HL-60 (cell line): ENCODE measurements around the gene TRAPPC1.

Source experiments
- DNase-seq, 2 experiments: peaks; one replicate each; pipeline ENCODE4 v3.0.0-alpha.2; 2010 to 2020; ENCODE audit warnings: low read depth in 1 of 2, low spot score in 1 of 2
- H3K27ac ChIP-seq: fragments of 250-450 bp; sonication (Bioruptor Pico); replicated peaks from 2 replicates; pipeline ENCODE4 v1.5.1; 2020; ENCODE audit warnings: mild to moderate bottlenecking, moderate library complexity
- H3K27me3 ChIP-seq: fragments of 250-450 bp; sonication (Bioruptor Pico); 2 replicates; pipeline ENCODE4 v1.5.1; 2021; ENCODE audit warnings: mild to moderate bottlenecking, moderate library complexity; ENCODE audit not compliant: insufficient read depth, poor library complexity, severe bottlenecking
- H3K4me3 ChIP-seq: replicated peaks from 2 replicates; pipeline ENCODE4 v1.5.1; 2011; ENCODE audit warnings: mild to moderate bottlenecking, control low read depth, low read length; ENCODE audit not compliant: insufficient read depth
- CTCF ChIP-seq: IDR thresholded peaks from one replicate; pipeline ENCODE4 v1.5.1; 2011; ENCODE audit warnings: low read length, control low read depth, inconsistent platforms; ENCODE audit not compliant: insufficient read depth
- GABPA ChIP-seq: IDR thresholded peaks from 2 replicates; pipeline ENCODE4 v1.6.1; 2012; ENCODE audit warnings: low read depth
- POLR2AphosphoS5 ChIP-seq: IDR thresholded peaks from 2 replicates; pipeline ENCODE4 v1.6.1; 2012; ENCODE audit warnings: low read depth
- REST ChIP-seq: IDR thresholded peaks from 2 replicates; pipeline ENCODE4 v1.6.1; 2012; ENCODE audit warnings: low read depth; ENCODE audit not compliant: insufficient replicate concordance
- SPI1 ChIP-seq: IDR thresholded peaks from 2 replicates; pipeline ENCODE4 v1.6.1; 2012; ENCODE audit warnings: low read depth, mild to moderate bottlenecking, borderline replicate concordance

The TRAPPC1 gene

DNA sequence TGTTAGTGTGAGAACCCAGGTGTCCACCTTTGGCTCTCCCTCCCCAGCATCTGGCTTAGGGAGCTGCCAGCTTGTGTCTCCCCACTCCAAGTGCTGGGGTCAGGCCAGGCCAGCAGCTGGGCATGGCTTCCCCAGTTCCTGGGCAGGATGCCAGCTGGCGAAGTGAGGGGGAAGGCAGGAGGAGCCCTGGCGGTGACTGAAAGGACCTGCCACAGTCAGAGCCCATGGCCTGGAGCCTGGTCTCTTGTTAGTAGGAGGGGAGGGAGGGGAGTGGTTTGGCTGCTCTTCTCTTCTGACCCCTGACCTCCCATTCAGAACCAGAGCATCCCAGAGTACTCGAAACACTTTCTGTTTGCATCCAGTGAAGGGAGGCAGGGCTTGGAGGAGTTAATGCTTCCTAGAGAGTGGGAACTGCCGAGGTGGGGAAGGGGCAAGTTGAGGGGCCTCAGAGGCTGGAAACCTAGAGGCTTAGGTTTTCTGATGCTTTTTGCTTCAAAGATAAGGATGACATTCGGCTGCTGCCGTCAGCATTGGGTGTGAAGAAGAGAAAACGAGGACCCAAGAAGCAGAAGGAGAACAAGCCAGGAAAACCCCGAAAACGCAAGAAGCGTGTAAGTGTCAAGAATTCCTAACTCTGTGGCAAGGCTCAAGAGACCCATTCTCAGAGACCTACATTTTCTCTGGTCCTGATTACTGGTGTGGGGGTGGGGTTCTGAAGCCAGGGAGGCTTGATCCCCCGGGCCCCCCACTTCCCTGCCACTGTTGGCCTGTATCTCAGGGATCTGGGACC is 42.4 kb downstream of the TRAPPC1 start:
- Histone ChIP-seq H3K4me3 (no peak overlapping the region), H3K27ac (no peak overlapping the region), H3K27me3 (no peaks in the 10 kb centered on the region)
- DNase-seq = peak in 1 of 2 experiments; percentile 81
- TF ChIP-seq CTCF = no peak
- no peak for TF ChIP-seq SPI1
- peak; percentile 44; the same call in 1 of the 2 replicates for TF ChIP-seq POLR2AphosphoS5
- TF ChIP-seq GABPA = no peak

DNA sequence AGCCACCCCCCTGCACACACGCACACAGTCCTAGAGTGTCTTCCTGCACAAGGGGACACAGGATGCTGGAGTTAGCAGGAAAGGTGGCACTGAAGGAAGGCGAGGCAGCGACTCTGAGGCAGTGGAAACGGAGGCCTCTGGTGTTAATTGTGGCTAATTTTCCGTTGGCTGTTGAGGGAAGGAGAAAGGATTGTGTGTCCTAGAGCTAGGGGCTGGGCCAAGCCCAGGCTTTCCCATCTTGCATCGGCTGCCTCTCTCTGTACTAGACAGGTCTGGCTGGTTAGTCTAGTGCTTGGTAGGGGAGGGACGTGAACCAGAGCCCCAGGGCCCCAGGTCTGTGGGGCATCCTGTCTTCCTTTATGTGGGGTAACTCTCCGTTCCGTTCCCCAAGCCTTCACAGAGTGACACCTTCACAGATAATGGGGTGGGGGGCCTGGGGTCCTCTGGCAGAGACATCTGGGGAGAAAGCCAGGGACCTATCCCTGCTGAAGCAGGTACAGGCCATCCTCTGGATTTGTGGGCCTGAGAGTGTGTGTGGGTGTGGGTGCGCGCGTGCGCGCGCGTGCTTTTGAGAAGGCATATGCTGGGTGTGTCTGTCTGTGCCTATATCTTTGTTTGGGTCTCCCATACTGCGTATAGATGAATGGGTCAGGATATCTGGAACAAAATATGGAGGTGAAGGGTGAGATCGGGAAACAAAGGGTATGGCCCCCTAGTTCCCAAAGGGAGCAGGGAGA is 43.4 kb downstream of the TRAPPC1 start, which contains the start of gene CHD3:
Gene CHD3, plus strand, starts transcription at position 606 of the 737 bp plus-strand sequence. CDS start 212 bp downstream, outside the sequence.
- TF ChIP-seq REST (no peak), POLR2AphosphoS5 (no peak)
- Histone ChIP-seq H3K27ac (peak within 1 kb of the TSS; percentile 76), H3K4me3 (peak within 1 kb of the TSS; percentile 57), H3K27me3 (no peaks in the 10 kb centered on the region)
- no peak for DNase-seq

- Histone ChIP-seq H3K4me3 (peak overlapping the region; percentile 57), H3K27ac (peak overlapping the region; percentile 92), H3K27me3 (no peaks in the 10 kb centered on the region)
- TF ChIP-seq POLR2AphosphoS5 (no peak), CTCF (no peak), SPI1 (no peak), GABPA (no peak), REST (no peak)
- peak; percentile 56 to 71 for DNase-seq
Measured at GRCh38 chr17:7887482-7888183, 44.1 kb downstream of the TRAPPC1 start.

- Histone ChIP-seq H3K27ac (peak overlapping the region; percentile 92), H3K27me3 (no peaks in the 10 kb centered on the region), H3K4me3 (peak overlapping the region; percentile 57)
- TF ChIP-seq POLR2AphosphoS5 (no peak), GABPA (no peak), SPI1 (no peak), CTCF (no peak), REST (no peak)
- DNase-seq = peak in 1 of 2 experiments; percentile 64
Measured at GRCh38 chr17:7887038-7887481, 44.7 kb downstream of the TRAPPC1 start.
